IMR-90 (cell line): ENCODE results near the gene LSM2.

Experiments
- BHLHE40 ChIP-seq: fragments of 150-350 bp; IDR thresholded peaks from 2 replicates; pipeline ENCODE4 v1.6.1; 2016; ENCODE audit warnings: mild to moderate bottlenecking, low read depth, low read length
- CHD1 ChIP-seq: IDR thresholded peaks from 2 replicates; pipeline ENCODE4 v1.6.1; 2012; ENCODE audit warnings: low read depth, low read length, improper control_type of control experiment
- TF ChIP-seq, protein P1 (sequence below): conservative IDR thresholded peaks from 2 replicates; pipeline ENCODE4 v1.5.1; 2012; ENCODE audit warnings: mild to moderate bottlenecking, low read depth, low read length, improper control_type of control experiment

DNA sequence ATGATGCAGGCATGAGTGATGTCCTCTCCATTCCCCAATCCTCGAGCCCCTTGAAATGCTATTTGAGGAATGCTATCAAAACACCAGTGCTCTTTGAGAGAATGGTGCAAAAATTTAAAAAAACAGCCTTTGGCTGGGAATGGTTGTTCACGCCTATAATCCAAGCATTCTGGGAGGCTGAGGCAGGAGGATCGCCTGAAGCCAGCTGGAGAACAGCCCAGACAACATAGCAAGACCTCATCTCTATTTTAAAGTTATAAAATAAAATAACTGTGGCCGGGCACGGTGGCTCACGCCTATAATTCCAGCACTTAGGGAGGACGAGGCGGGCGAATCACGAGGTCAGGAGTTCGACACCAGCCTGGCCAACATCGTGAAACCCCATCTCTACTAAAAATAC, 7.0 kb downstream of the LSM2 start:
- no peak for TF ChIP-seq BHLHE40
- TF ChIP-seq, protein P1, sequence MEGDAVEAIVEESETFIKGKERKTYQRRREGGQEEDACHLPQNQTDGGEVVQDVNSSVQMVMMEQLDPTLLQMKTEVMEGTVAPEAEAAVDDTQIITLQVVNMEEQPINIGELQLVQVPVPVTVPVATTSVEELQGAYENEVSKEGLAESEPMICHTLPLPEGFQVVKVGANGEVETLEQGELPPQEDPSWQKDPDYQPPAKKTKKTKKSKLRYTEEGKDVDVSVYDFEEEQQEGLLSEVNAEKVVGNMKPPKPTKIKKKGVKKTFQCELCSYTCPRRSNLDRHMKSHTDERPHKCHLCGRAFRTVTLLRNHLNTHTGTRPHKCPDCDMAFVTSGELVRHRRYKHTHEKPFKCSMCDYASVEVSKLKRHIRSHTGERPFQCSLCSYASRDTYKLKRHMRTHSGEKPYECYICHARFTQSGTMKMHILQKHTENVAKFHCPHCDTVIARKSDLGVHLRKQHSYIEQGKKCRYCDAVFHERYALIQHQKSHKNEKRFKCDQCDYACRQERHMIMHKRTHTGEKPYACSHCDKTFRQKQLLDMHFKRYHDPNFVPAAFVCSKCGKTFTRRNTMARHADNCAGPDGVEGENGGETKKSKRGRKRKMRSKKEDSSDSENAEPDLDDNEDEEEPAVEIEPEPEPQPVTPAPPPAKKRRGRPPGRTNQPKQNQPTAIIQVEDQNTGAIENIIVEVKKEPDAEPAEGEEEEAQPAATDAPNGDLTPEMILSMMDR: no peak
- no peak for TF ChIP-seq CHD1
